ENCODE results near the gene MYLK.

MYLK gene

DNA sequence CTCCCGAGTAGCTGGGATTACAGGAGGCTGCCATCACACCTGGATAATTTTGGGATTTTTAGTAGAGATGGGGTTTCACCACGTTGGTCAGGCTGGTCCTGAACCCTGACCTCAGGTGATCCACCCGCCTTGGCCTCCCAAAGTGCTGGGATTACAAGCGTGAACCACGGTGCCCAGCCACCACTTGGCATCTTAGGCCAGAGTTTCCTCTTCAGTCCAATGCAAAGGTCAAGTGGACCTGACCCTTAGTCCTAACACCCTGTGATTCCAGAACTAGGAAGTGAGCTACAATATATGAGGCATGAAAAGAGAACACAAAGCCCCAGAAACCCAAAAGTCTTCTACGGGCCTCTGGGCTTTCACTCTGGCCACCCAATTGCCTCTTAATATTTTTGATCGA lies 5.3 kb downstream of the MYLK start:
- no peak overlapping the region for H2AFZ ChIP-seq (ENCODE audit: low read length)
- no peak overlapping the region for H3K14ac ChIP-seq (ENCODE audit: low read length)
- H3K9ac ChIP-seq (ENCODE audit: low read depth, low read length, poor library complexity): no peak overlapping the region
- no peak overlapping the region for H3K4me3 ChIP-seq (ENCODE audit: low read length in 2 of 2)
- no peaks in the 10 kb centered on the region for H3K9me3 ChIP-seq (replicated peaks in 1 of 2; ENCODE audit: control insufficient read depth in 2 of 2, insufficient read depth in 1 of 2, low read depth in 1 of 2, low read length in 2 of 2)
- no peak overlapping the region for H3K4ac ChIP-seq (ENCODE audit: low read length)
- peaks cover 6 to 31% of the 10 kb centered on the region in 2 donors for H3K4me1 ChIP-seq (ENCODE audit: control insufficient read depth in 2 of 2, insufficient read depth in 1 of 2, low read depth in 1 of 2, low read length in 2 of 2)
- no peak overlapping the region for H4K91ac ChIP-seq (ENCODE audit: low read depth, low read length, poor library complexity)
- WGBS, 2 donors (ENCODE audit: extremely low coverage in 2 of 2, insufficient read length in 2 of 2, insufficient replicate concordance in 1 of 2): no CpG with 5 or more reads among the region's 7 CpGs
- H4K8ac ChIP-seq (ENCODE audit: low read depth, low read length): no peak overlapping the region
- no peak for DNase-seq (ENCODE audit: low spot score)
- H3K27me3 ChIP-seq (ENCODE audit: control insufficient read depth in 3 of 3, insufficient read depth in 3 of 3, low read depth in 1 of 3, low read length in 3 of 3): no peaks in the 10 kb centered on the region
- H2BK5ac ChIP-seq (ENCODE audit: low read length): no peak overlapping the region
- no peak overlapping the region for H2BK120ac ChIP-seq (ENCODE audit: low read depth, low read length)
- H3K4me2 ChIP-seq (ENCODE audit: insufficient read depth, low read length, poor library complexity, severe bottlenecking): no peak overlapping the region
- no peak overlapping the region for H3K27ac ChIP-seq (replicated peaks; ENCODE audit: low read length)
- no peak overlapping the region for H2AK5ac ChIP-seq (ENCODE audit: low read depth, low read length)
- peaks cover 0 to 3% of the 10 kb centered on the region in 2 donors for H3K36me3 ChIP-seq (replicated peaks in 1 of 2; ENCODE audit: control insufficient read depth in 2 of 2, insufficient read depth in 2 of 2, low read length in 2 of 2)
- H3K18ac ChIP-seq (ENCODE audit: low read length): no peak overlapping the region
- H2BK15ac ChIP-seq (ENCODE audit: low read length): no peak overlapping the region
- H3K79me1 ChIP-seq (ENCODE audit: low read depth, low read length): peaks cover 2% of the 10 kb centered on the region
- H3K23ac ChIP-seq (ENCODE audit: low read depth, low read length, poor library complexity): no peak overlapping the region
- H2BK12ac ChIP-seq (ENCODE audit: low read length): no peak overlapping the region

DNA sequence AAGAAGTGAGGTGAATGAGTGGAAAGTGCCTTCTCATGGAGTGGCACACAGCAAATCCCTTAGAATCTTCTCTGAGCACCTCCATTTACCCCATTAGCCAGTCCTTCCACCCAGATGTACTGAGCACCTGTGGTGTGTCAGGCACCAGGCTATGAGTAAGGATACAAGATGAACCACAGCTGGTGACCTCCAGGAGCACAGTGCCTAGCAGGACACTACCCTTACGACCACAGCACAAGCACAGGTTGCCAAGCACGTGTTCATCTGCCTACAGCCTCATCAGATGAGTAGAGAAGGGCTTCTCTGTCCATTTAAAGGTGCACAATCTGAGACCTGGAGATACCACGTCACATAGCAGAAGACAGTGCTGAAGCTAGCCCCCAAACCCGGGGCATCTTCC lies 6.2 kb downstream of the MYLK start:
- Histone ChIP-seq H3K4ac (ENCODE audit: low read length) (no peak overlapping the region), H2BK120ac (ENCODE audit: low read depth, low read length) (no peak overlapping the region), H2BK15ac (ENCODE audit: low read length) (no peak overlapping the region), H4K8ac (ENCODE audit: low read depth, low read length) (no peak overlapping the region), H3K4me2 (ENCODE audit: insufficient read depth, low read length, poor library complexity, severe bottlenecking) (no peak overlapping the region), H3K23ac (ENCODE audit: low read depth, low read length, poor library complexity) (no peak overlapping the region), H3K79me1 (ENCODE audit: low read depth, low read length) (no peaks in the 10 kb centered on the region), H4K91ac (ENCODE audit: low read depth, low read length, poor library complexity) (no peak overlapping the region), H3K9me3 (replicated peaks in 1 of 2; ENCODE audit: control insufficient read depth in 2 of 2, insufficient read depth in 1 of 2, low read depth in 1 of 2, low read length in 2 of 2) (no peaks in the 10 kb centered on the region), H3K4me3 (ENCODE audit: low read length in 2 of 2) (no peak overlapping the region), H3K27me3 (ENCODE audit: control insufficient read depth in 3 of 3, insufficient read depth in 3 of 3, low read depth in 1 of 3, low read length in 3 of 3) (no peaks in the 10 kb centered on the region), H3K4me1 (ENCODE audit: control insufficient read depth in 2 of 2, insufficient read depth in 1 of 2, low read depth in 1 of 2, low read length in 2 of 2) (peaks cover 6 to 28% of the 10 kb centered on the region in 2 donors), H2AK5ac (ENCODE audit: low read depth, low read length) (peak overlapping the region; percentile 15), H2BK12ac (ENCODE audit: low read length) (no peak overlapping the region), H3K36me3 (replicated peaks in 1 of 2; ENCODE audit: control insufficient read depth in 2 of 2, insufficient read depth in 2 of 2, low read length in 2 of 2) (peaks cover 0 to 3% of the 10 kb centered on the region in 2 donors), H3K9ac (ENCODE audit: low read depth, low read length, poor library complexity) (no peak overlapping the region), H3K14ac (ENCODE audit: low read length) (no peak overlapping the region), H3K27ac (replicated peaks; ENCODE audit: low read length) (no peak overlapping the region), H3K18ac (ENCODE audit: low read length) (no peak overlapping the region), H2BK5ac (ENCODE audit: low read length) (no peak overlapping the region), H2AFZ (ENCODE audit: low read length) (no peak overlapping the region)
- DNase-seq (ENCODE audit: low spot score): no peak
- WGBS, 2 donors (ENCODE audit: extremely low coverage in 2 of 2, insufficient read length in 2 of 2, insufficient replicate concordance in 1 of 2): no CpG with 5 or more reads among the region's 4 CpGs

DNA sequence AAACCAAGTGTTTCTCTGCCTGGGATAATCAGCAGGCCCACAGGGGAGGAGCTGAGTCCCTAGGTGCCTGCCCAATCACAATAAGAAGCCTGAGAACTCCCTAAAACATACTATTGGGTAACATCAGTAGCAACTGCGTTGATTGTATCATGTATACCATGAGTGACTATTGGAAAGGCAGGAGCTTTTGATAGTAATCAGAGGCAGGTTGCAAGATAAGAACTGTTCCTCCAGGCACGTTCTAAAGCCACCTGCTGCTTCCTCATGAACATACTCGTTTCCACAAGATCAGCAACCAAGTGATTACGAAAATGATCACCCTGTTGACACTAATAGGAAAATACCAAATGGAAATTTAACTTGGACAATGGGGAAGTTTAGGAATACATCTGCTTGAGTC lies 6.7 kb downstream of the MYLK start:
- Histone ChIP-seq H3K79me1 (ENCODE audit: low read depth, low read length) (no peaks in the 10 kb centered on the region), H3K27me3 (ENCODE audit: control insufficient read depth in 3 of 3, insufficient read depth in 3 of 3, low read depth in 1 of 3, low read length in 3 of 3) (no peaks in the 10 kb centered on the region), H3K36me3 (replicated peaks in 1 of 2; ENCODE audit: control insufficient read depth in 2 of 2, insufficient read depth in 2 of 2, low read length in 2 of 2) (peaks cover 0 to 3% of the 10 kb centered on the region in 2 donors), H4K8ac (ENCODE audit: low read depth, low read length) (no peak overlapping the region), H3K9me3 (replicated peaks in 1 of 2; ENCODE audit: control insufficient read depth in 2 of 2, insufficient read depth in 1 of 2, low read depth in 1 of 2, low read length in 2 of 2) (no peaks in the 10 kb centered on the region), H3K4me2 (ENCODE audit: insufficient read depth, low read length, poor library complexity, severe bottlenecking) (no peak overlapping the region), H2AK5ac (ENCODE audit: low read depth, low read length) (no peak overlapping the region), H2BK15ac (ENCODE audit: low read length) (no peak overlapping the region), H3K18ac (ENCODE audit: low read length) (no peak overlapping the region), H3K4me3 (ENCODE audit: low read length in 2 of 2) (no peak overlapping the region), H3K27ac (replicated peaks; ENCODE audit: low read length) (no peak overlapping the region), H3K14ac (ENCODE audit: low read length) (no peak overlapping the region), H4K91ac (ENCODE audit: low read depth, low read length, poor library complexity) (no peak overlapping the region), H2AFZ (ENCODE audit: low read length) (no peak overlapping the region), H3K9ac (ENCODE audit: low read depth, low read length, poor library complexity) (no peak overlapping the region), H3K4ac (ENCODE audit: low read length) (no peak overlapping the region), H2BK5ac (ENCODE audit: low read length) (no peak overlapping the region), H3K23ac (ENCODE audit: low read depth, low read length, poor library complexity) (no peak overlapping the region), H2BK12ac (ENCODE audit: low read length) (no peak overlapping the region), H3K4me1 (ENCODE audit: control insufficient read depth in 2 of 2, insufficient read depth in 1 of 2, low read depth in 1 of 2, low read length in 2 of 2) (peaks cover 6 to 23% of the 10 kb centered on the region in 2 donors), H2BK120ac (ENCODE audit: low read depth, low read length) (no peak overlapping the region)
- no CpG with 5 or more reads among the region's 4 CpGs for WGBS, 2 donors (ENCODE audit: extremely low coverage in 2 of 2, insufficient read length in 2 of 2, insufficient replicate concordance in 1 of 2)
- no peak for DNase-seq (ENCODE audit: low spot score)

DNA sequence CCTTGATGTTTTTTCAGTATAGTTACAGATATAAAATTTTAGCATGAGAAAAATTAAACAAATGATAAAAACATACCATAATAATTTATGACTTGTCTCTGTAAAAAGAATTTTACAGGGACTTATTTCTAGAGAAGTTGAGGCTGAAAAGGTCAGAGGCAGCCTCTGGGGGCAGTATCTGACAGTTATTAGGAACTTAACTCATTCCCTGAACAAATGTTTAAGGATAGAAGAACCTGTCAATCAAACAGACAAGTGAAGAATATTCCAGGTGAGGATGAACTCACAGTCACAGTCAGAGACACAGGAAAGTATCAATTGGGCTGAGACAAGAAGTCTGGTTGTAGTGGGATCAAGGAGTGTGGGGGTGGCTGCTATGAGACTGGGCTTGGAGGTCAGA lies 7.3 kb downstream of the MYLK start:
- Histone ChIP-seq H4K91ac (ENCODE audit: low read depth, low read length, poor library complexity) (no peak overlapping the region), H3K4me3 (ENCODE audit: low read length in 2 of 2) (no peak overlapping the region), H2AFZ (ENCODE audit: low read length) (no peak overlapping the region), H3K9ac (ENCODE audit: low read depth, low read length, poor library complexity) (no peak overlapping the region), H4K8ac (ENCODE audit: low read depth, low read length) (no peak overlapping the region), H3K4me1 (ENCODE audit: control insufficient read depth in 2 of 2, insufficient read depth in 1 of 2, low read depth in 1 of 2, low read length in 2 of 2) (peaks cover 6 to 24% of the 10 kb centered on the region in 2 donors), H3K14ac (ENCODE audit: low read length) (no peak overlapping the region), H2BK12ac (ENCODE audit: low read length) (no peak overlapping the region), H3K9me3 (replicated peaks in 1 of 2; ENCODE audit: control insufficient read depth in 2 of 2, insufficient read depth in 1 of 2, low read depth in 1 of 2, low read length in 2 of 2) (no peaks in the 10 kb centered on the region), H2AK5ac (ENCODE audit: low read depth, low read length) (no peak overlapping the region), H3K4me2 (ENCODE audit: insufficient read depth, low read length, poor library complexity, severe bottlenecking) (no peak overlapping the region), H3K4ac (ENCODE audit: low read length) (no peak overlapping the region), H3K27me3 (ENCODE audit: control insufficient read depth in 3 of 3, insufficient read depth in 3 of 3, low read depth in 1 of 3, low read length in 3 of 3) (no peaks in the 10 kb centered on the region), H3K79me1 (ENCODE audit: low read depth, low read length) (no peaks in the 10 kb centered on the region), H3K18ac (ENCODE audit: low read length) (no peak overlapping the region), H2BK120ac (ENCODE audit: low read depth, low read length) (no peak overlapping the region), H3K23ac (ENCODE audit: low read depth, low read length, poor library complexity) (no peak overlapping the region), H2BK5ac (ENCODE audit: low read length) (no peak overlapping the region), H3K36me3 (replicated peaks in 1 of 2; ENCODE audit: control insufficient read depth in 2 of 2, insufficient read depth in 2 of 2, low read length in 2 of 2) (peaks cover 0 to 3% of the 10 kb centered on the region in 2 donors), H3K27ac (replicated peaks; ENCODE audit: low read length) (no peak overlapping the region), H2BK15ac (ENCODE audit: low read length) (no peak overlapping the region)
- no peak for DNase-seq (ENCODE audit: low spot score)

Measured in neuronal stem cell (in vitro differentiated cells).